Stimulated activated CD4-positive, alpha-beta T cell treated with anti-CD3 and anti-CD28 coated beads, Interleukin-15, amount 100 ng/mL, for 48 hours (primary cell): ENCODE measurements around the gene PILRA.
"Not testable (repeated sequence)": the region's sequence is repeated elsewhere in the genome, so short reads cannot be mapped to it uniquely, and the experiment has no call there.

ENCODE experiments used
- DNase-seq, 2 donors: peaks; one replicate each; pipeline ENCODE4 v3.0.0-alpha.2; 2020; ENCODE audit warnings: low read depth in 2 of 2

Gene PILRA

DNA sequence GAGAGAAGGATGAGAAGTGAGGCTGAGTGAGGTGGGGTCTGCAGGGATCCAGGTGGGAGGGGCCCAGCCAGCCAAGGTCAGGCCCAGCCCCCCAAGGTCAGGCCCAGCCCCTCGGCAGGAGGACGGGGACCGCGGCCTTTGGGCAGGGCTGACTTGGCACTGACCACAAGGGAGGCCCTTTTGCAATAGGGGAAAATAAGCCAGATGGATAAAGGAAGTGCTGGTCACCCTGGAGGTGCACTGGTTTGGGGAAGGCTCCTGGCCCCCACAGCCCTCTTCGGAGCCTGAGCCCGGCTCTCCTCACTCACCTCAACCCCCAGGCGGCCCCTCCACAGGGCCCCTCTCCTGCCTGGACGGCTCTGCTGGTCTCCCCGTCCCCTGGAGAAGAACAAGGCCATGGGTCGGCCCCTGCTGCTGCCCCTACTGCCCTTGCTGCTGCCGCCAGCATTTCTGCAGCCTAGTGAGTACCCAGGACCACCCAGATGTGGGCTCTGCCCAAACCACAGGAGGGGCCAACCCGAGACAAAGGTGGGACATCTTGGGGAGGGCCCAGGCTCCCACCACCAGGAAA lies at the start of gene PILRA:
Gene PILRA (plus strand): TSS at position 227 of the 571 bp plus-strand sequence. CDS start 170 bp downstream, at position 397.
- DNase-seq, result no peak

DNA sequence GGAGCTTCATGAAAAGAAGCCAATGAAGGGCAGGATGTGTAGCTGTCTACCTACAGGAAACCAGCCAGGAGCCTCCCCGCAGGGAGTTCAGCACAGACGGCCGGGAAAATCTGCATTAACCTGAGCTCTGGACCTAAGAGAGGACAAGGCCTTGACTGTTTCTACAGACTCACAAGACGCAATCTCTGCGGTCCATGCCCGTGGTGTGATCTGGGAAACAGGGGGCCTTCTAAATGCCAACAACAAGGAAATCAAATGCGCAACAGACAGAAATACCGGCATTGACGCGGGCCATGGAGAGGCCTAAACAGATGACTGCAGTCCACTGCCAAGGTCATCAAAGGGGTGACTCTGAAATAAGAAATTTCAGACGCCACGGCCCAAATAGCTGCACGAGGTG lies 49.1 kb upstream of the PILRA start:
- not testable (repeated sequence) for DNase-seq

DNA sequence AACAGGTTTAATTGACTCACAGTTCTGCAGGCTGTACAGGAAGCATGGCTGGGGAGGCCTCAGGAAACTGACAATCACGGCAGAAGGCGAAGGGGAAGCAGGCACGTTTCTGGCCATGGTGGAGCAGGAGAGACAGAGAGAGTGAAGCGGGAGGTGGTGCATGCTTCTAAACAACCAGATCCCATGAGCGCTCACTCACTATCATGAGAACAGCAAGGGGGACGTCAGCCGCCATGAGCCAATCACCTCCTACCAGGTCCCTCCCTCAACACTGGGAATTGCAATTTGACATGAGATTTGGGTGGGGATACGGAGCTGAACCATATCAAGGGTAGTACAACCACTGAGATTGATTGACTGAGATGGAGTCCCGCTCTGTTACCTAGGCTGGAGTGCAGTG lies 47.6 kb upstream of the PILRA start:
- DNase-seq, result not testable (repeated sequence)

DNA sequence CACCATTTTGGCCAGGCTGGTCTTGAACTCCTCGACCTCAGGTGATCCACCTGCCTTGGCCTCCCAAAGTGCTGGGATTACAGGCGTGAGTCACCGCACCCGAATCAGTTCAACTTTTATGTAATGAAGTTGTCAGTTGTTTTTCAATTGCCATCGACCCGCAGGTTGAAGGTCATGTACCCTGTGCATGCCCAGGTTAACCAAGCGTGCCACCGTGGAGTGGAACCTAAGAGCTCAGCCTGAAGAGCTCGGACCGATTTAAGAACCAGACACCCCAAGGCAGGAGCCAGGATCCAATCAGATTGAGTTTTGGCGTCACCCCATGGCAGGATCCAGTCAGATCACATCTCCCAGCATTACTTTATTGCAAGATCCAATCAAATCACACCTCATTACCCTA lies 46.4 kb upstream of the PILRA start:
- DNase-seq, result not testable (repeated sequence)

DNA sequence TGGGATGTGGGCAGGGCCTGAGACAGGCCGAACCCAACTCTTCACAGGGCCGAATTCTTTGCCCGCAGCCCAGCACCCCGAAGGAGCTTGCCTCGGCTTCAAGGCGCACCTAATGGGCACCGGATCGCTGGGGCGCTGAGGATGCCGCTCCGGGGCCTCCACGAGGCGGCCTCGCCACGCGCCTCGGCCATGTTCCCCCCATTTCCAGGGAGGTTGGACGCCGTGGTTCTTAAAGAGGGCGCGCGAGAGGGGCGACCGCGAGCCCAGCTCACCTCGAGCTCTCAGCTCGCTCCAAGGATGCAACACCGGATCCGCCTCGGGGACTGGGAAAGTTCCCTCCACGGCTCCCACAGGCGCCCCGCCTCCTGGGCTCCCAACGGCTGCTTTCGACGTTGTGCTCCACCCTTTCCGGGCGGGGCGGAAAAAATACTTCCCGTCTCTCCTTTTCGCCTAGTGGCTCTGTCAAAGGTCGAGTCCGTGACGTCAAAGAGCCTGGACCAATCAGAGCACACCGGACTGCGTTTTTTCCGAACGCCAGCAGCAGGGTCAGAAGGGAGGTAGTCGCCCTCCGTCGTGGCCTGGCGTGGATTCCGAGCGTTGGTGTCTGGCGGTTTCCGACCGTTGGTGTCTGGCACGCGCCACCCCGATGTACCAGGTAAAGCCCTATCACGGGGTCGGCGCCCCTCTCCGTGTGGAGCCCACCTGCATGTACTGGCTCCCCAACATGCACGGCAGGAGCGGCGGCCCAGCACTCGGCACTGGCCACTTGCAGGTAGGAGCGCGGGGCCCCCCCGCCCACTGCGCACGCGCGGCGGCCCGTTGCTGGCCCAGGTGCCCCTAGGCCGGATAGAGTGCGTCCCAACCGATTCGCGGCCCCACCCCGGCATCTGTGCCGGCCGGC lies 37.5 kb upstream of the PILRA start:
- peak; percentile 75 to 78 for DNase-seq

DNA sequence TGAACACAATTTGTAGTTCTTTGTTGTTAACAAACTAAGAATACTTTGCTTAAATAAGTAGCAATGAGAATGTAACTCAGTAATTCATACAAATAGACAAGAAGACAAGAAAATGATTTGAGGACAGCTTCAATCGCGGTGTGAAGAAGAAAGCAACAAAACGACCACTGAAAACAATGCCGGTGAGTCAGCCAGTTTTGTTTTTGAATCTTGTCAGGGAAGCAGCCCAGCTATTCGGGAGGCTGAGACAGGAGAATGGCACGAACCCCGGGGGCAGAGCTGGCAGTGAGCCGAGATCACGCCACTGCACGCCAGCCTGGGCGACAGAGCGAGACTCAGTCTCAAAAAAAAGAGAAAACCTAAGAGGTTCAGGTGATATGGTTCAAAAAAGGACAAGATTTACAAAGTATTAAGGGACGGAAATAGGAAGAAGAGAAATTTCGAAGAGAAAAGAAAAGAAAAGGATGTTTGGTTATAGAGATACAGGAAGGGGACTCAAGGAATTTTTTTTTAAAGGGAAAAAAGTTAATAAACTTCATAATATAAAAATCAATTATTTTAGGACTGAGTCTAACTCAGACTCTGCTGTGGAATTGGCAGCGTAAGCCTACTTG lies 35.1 kb upstream of the PILRA start:
- not testable (repeated sequence) for DNase-seq

DNA sequence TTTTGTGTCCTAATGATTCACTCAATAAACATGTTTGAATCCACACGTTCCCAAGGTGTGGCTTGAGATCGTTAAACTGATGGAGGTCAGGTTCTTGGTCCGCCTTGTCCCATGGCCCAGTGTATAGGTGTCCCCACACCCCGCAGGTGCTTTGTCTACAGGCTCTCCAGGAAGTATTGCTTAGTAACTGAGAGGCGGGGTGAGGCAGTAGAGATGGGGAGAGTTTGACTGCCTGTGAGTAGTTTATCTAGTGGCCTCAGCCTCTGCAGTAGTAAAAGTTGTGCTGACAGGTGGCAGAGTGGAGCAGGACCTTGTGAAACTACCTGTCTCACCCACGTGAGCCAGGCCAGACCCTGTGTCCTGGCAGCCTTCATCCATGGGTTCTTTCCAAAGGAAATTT lies 32.0 kb upstream of the PILRA start:
- DNase-seq, result not testable (repeated sequence)

DNA sequence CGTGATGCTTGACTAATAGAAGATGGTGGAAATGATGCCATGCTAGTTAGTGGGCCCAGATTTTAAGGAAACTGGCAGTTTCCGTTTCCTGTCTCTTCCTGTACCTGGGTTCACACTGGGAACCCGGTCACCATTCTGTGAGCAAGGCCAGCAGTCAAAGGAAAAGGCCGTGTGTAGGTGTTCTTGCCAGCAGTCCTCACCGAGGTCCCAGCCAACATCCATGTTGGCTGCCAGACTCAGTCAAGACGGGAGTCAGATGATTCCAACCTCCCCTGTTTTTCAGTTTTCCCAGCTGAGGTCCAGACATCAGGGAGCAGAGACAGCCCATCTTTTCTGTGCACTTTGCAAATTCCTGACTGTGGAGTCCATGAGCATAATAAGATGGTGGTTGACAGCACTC lies 30.5 kb upstream of the PILRA start:
- no peak for DNase-seq

DNA sequence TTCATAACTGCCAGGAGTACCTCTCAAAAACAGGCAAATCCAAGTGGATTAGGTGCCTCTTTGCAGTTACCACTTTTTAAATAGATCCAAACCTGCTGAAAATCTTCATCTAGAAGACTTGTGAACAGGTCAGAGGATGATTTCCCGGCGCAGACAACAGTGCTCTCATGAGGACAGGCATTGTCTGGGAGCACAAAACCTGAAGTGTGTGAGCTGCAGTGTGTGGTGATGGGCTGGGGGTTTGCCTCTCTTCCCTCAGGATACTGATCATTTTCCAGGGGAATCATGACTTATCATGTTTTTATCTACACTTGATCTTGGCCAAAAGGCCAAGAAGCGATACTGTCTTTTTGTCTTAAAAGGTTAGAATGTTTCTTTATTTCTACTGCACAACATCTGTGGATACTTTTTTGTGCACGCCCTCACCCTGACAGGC lies 29.1 kb upstream of the PILRA start:
- DNase-seq, result not testable (repeated sequence)

DNA sequence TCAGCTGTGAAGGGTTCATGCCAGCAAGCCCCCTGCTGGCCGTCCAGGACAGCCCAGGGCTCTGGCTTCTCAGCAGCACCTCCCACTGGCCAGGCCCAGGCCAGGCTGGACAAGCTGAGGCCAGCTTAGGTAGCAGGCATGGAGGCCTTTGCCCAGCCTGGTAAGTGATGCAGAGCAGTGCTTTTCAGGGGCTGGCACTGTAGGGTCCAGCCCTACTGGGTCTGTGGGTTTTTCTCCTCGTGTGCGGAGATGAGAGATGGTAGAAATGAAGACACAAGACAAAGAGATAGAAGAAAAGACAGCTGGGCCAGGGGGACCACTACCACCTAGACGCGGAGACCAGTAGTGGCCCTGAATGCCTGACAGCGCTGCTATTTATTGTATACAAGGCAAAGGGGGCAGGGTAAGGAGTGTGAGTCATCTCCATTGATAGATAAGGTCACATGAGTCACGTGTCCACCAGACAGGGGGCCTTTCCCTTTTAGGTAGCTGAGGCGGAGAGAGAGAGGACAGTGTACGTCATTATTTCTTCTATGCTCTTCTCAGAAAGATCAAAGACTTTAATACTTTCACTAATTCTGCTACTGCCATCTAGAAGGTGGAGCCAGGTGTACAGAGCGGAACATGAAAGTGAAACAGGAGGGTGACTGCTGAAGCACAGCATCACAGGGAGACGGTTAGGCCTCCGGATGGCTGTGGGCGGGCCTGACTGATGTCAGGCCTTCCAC lies 28.6 kb upstream of the PILRA start:
- peak; percentile 70 to 77 for DNase-seq

DNA sequence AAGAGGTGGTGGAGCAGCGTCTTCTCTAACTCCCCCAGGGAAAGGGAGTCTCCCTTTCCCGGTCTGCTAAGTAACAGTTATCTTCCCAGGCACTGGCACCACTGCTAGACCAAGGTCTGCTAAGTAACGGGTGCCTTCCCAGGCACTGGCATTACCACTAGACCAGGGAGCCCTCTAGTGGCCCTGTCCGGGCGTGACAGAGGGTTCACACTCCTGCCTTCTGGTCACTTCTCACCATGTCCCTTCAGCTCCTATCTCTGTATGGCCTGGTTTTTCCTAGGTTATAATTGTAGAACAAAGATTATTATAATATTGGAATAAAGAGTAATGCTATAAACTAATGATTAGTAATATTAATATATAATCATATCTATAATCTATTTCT lies 28.0 kb upstream of the PILRA start:
- DNase-seq, result peak in 1 of 2 donors; percentile 52

DNA sequence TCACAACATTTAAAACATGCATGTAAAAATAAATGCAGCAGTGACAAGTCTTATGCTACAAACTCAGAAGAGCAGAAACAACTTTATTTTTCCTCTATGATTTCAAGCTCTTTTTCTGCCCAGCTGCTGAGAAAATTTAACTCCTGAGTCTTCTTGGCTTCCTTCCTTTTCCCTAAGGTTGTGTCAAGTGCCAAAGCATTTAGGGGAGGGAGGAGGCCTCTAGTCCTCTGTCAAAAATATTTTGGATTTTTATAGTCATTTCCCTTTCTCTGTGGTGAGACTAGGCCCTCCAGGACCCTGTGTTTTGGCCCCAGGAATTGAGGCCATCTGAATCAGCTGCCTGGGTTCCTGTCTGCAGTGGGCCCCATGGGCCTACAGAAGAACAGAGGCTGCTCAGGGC lies 26.4 kb upstream of the PILRA start:
- no peak for DNase-seq

DNA sequence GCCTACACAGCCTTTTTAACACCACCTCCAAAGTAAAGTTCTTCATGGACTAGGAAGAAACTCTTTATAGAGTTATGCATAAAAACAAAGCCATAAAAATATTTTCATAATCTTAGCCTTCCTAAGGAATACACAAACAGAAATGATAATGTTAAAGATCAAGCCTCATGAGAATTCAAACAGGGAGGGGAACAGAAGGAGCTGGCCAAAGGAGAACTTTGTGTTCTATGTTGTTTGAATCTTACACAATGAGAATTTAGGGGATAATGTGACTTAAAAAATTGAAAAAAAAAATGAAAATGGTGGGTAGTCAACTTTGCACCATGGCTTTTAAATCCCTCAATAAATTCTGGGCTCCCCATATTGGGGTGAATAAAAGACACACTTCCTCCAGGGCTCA lies 24.5 kb upstream of the PILRA start:
- DNase-seq, result no peak

DNA sequence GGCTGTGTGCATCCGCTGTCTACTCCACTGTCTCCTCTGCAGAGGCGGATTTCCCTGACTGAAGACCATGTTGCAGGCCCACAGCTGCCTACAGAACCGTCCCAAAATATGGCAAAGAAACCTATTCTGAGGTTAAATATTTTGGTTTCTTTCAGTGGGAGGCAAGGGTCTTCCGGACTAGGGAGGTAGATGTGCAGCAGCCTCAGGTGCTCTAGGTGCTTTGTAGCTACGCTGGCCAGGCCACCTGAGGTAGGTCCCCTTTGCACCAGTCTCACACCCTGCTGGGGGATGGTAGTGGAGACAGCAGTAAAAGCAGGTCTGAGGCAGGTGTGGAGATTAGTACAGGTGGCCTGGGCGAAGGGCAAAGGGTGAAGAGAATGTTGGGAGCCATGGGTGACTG lies 23.5 kb upstream of the PILRA start:
- no peak for DNase-seq

DNA sequence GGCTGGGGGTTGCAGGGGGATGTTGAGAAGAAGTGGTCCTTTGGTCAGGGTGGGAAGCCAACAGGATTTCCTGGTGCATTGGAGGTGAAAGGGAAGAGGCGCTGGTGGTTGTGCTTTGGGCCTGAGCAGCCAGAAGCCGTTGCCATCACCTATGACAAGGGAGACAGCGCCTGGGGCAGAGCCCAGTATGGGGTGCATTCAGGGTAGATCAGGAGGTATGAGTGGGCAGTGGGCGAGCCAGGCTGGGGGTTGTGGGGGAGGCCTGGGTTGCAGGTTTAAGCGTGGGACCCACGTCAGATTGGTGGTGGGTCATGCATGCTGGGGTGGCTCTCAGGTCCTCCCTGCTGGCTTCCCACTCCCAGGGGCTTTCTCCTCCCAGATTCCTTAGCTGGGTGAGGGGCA lies 21.6 kb upstream of the PILRA start:
- DNase-seq, result no peak

DNA sequence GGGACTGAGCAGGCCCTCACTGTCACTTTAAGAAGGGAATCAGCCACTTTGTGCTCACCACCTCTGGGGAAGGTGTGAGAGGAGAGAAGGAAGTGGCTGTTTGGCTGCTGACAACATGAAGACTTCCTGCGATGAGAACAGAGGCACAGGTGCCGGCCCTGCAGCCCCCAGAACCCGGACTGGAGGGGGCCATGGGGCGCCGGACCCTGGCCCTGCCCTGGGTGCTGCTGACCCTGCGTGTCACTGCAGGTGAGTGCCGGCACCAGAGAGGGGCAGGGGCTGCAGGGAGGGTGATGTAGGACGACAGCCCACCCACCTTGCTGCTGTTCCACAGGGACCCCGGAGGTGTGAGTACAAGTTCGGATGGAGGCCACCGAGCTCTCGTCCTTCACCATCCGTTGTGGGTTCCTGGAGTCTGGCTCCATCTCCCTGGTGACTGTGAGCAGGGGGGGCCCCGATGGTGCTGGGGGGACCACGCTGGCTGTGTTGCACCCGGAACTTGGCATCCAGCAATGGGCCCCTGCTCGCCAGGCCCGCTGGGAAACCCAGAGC lies 21.0 kb upstream of the PILRA start:
- DNase-seq, result not testable (repeated sequence)

DNA sequence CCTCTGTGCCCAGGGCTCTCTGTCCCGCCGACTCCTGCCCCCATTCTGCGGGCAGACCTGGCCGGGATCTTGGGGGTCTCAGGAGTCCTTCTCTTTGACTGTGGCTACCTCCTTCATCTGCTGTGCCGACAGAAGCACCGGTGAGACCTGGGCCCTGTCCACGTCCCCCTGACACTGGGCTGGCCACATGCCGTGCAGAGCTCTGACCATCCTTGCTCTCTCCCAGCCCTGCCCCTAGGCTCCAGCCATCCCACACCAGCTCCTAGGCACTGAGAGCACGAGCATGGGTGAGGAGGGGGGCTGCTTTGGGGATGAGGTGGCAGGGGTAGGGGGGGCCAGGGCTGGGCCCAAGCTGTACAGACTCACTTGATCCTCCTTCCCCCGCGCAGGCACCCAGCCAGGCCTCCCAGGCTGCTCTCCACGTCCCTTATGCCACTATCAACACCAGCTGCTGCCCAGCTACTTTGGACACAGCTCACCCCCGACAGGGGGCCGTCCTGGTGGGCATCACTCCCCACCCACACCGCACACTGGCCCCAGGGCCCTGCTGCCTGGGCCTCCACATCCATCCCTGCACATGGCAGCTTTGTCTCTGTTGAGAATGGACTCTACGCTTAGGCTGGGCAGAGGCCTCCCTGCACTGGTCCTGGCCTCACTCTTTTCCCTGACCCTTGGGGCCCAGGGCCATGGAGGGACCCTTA lies 20.2 kb upstream of the PILRA start:
- no peak for DNase-seq

DNA sequence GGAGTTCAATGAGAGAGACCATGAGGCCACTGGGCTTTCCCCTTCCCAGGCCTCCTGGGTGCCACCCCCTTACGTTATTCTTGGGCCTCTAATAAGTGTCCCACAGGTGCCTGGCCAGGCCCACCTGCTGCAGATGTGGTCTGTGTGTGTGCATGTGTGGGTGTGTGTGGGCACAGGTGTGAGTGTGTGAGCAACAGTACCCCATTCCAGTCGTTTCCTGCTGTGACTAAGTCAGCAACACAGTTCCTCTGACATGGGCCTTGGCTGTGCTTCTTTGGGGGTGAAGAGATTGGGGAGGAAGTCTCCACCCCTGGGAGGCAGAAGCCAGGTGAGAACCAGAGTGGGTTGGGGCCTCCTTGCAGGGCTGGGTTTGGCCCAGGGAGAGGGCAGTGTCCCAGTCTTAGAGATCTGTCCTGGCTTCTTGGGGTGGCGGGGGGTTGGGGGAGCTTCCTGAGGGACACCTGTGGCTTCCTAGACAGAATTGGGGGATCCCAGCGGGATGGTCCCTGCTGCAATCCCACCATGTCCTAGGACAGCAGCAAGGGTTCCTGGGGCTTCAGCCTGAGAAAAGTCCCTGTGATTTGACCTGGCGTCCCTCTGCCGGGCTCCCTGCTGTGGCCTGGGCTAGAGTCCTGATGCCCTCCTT lies 19.5 kb upstream of the PILRA start:
- no peak for DNase-seq

DNA sequence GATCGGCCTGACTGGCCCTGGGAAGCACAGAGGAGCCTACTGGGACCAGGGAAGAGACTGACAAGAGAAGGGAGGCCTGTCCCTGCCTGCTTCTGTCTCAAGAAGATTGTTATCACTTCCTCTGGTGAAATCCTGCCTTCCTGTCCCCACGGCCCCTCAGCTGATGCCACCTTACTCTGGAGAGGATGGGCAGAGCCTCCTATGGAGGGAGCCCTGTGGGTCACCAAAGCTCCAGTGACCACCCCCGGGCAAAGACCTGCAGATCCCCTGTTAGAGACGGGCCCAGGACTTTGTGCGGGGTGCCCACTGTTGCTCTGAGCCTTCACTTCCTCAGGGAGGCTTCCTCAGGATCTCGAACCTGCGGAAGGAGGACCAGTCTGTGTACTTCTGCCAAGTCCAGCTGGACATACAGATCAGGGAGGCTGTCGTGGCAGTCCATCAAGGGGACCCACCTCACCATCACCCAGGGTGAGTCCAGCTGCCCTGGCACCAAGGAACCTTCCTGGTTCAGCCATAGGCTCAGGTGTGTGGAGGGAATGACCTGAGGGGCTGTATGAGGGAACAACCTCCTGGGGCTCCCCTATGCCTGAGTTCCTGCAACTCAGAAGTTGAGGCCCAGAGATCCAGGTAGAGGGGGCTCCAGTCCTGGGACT lies 16.7 kb upstream of the PILRA start:
- DNase-seq, result no peak

DNA sequence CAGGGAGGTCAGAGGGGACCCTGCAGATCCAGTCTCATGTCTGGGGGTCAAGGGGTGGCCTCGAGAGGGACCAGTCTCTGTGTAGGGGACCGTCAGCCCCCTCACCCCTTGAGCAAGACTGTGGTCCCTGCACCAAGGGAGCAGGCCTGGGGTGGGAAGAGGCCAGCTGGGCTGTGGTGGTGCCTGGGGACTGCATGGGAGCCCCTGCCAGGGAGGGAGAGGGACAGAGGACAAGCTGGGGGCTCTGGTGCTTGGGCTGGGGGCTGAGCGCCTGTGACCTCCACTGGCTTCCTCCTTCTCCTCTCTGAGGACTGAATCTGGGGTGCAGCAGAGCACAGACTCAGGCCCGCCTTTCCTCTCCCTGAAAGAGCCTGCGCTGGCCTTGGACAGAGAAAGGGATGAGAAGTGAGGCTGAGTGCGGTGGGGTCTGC lies 16.1 kb upstream of the PILRA start:
- no peak for DNase-seq
